HG03060 (cell line): ENCODE results near the gene CCSER1.

Source experiments
- ATAC-seq: cut with Tn5 transposase; IDR thresholded peaks from one replicate; pipeline ENCODE4 v1.9.1; 2021; ENCODE audit warnings: low read depth, moderate number of reproducible peaks; ENCODE audit not compliant: unreplicated experiment

Gene CCSER1

DNA sequence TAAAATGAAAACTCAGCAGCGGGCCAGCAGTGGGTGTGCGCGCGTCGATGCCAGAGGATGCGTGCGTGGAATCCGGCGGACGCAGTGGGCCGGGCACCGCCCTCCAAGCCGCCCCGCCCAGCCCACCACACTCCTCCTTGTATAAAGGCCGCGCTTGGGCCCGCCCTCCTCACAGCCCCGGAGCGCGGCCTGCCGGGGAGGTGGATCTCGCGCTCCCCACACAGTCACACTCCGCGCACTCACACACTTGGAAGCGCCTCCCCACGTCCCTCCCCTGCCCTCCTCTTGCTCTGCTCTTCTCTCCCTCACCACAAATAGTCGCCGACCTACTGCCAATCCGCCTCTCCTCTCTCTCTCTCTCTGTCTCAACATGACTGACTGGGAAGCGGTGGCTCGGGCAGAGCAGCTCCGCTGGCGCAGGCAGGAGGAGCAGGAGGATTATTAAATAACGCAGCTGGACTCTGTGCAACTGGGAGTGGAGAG, at the start of gene CCSER1:
Gene CCSER1, plus strand, starts transcription at position 172 of the 483 bp plus-strand sequence.
- ATAC-seq: peak; percentile 48

DNA sequence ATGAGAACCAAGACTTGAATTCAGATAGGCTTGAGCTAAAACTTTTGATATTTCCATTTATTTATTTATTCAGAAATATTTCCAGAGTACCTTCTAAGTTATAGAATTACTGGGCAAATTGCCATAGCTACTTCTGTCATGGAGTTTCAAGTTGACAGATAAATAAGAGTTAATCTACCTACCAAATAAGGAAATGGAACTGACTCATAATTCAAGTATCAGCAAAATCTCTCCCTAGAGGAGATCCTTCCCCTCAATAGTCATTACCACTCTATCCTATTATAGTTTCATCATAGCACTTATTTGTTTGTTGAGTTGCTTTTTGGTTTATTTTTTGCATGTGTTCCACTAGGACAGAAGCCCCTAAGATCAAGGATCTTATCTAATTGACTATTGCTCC, 48.8 kb upstream of the CCSER1 start:
- ATAC-seq: peak; percentile 95

DNA sequence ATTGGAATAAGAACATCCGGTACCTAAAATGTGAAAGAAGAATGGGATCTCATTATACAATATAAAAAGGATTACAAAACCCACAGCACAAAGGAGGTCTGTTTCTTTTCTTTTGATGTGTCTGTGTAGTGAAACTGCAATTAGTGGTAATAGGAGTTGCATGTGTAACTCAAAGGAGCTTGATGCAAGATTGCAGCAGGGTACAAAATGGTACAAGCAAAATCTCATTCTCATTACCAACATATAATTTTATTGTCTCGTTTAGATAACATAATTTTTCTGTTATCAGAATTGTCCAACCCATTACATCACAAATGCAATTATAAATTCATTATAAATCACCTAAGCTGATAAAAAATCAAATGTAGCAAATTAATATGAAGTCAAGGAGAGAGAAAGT, 47.1 kb upstream of the CCSER1 start:
- ATAC-seq: no peak

DNA sequence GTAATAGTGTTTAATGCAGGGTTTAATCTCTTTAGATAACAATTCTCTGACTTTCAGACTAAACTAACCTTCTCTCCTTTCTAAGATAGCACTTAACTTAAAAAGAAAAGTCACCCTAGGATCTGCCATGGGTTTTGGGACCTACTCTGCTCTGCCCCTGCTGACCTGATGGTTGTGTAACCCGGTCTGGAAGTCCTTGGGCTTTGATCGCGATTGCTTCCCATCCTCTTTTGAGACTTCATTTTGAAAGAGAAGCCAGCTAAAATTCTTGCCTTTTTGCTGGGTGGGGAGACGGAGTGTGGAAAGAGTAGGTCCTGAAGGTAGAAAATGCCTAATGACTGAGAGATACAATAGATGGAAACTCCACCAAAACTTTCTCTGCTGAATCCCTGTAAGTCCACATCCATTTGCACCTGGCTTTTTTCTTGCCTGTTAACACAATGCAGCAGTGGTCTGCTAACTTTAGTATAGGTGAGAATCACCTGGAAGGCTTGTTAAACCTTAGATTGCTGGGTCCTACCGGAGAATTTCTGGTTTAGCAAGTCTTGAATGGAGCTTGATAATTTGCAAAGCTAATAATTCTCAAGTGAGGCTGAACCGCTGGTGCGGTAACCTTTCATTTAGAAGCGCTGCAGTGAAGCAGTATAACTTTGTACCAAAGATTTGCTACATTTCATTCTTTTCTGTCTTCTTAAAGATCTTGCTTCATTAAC, 45.6 kb upstream of the CCSER1 start:
- ATAC-seq: no peak

DNA sequence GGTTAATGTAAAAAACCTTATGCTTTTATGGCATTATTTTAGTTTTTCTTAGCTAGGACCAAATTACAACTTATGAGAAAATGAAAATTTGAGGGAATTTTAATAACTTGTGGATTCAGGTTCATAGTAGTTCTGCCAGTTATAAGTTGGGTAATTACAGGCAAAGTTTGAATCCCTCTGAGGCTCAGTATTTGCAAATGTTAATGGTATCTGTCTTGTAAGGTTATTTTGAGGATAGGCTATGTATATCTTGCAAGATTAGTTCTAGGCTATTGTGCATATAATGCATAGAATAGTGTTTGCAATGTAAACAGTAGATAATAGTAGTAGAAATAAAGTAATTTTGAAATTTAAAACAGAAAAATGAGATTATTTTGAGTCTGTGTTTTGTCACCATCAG, 44.7 kb upstream of the CCSER1 start:
- no peak for ATAC-seq

DNA sequence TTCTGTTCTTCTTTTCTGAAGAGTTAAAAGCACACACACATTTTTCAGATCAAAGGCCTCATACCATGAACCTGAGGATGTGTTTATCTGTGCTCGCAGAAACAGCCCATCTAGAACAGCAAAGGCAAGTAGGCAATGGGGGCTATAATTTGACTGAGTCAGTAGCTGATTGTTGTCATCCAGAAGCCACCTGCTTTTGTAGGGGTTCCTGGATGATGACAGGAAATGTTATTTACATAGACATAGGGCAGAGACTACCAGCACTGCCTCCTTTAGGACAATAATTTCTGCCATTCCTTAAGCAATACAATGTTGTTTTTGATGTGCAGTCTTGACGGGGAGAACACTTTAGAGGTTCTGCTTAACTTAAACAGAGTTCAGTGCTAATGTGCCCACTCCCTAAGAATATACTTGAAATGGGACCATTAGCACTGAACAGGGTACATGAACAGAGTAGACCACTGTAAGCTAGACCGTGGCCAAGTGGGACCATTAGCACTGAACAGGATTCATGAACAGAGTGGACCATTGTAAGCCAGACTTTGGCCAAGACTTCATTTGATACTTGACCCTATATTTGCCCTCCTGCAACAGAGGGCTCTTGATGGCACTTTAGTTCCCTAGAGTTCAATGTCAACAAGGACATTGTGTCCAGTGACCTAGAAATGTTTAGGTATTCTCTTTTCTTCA, 42.8 kb upstream of the CCSER1 start:
- no peak for ATAC-seq

DNA sequence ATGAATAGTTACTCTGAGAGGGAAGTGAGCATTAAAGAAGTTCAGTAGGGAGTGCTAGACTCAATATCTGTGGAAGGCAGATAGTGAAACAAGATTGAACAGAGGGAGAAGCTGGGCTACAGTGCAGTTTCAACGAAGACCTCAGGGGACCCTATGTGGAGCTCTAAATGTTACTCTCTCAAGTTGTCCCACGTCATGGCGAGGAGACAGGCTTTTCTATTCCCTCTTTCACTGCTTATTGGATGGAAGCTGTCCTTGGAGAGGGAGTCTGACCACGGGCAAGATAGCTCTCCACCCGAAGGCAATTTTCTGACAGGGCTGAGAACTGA, 42.3 kb upstream of the CCSER1 start:
- ATAC-seq: no peak

DNA sequence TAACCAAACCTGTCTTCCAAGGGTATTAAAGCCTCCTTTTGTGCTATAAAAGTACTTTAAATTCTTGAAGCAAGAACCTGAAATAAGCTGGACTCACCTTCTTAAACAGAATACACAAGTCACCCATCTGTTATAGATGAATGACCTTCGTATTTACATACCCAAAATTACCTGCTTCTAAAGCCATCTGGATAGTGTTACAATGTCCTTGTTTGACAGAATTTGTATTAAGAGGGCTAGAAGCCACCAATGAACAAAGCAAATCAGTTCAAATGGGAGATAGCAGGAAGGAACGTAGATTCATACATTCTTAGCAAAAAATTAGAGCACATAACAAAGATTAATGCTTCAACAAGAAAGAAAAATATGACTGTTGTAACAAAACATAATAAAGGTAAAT, 33.7 kb upstream of the CCSER1 start:
- ATAC-seq: no peak

DNA sequence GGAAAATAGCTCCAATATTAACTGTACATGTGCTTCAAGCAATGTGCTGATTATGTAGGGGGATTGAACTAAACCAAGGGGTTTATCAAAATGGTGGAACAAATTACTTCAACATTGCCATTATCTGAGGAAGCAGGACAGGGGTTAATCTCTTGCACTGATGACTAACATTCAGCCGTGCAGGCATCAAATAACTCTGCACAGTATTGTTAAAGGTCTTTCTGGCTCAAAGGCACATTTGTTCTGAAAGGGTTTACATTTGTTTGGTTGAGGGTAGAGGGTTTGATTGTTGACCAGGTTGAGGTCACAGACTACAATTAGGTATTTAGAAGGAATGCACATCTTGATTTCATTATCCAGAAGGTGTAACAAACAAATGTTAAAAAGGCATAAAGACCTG, 32.2 kb upstream of the CCSER1 start:
- no peak for ATAC-seq

DNA sequence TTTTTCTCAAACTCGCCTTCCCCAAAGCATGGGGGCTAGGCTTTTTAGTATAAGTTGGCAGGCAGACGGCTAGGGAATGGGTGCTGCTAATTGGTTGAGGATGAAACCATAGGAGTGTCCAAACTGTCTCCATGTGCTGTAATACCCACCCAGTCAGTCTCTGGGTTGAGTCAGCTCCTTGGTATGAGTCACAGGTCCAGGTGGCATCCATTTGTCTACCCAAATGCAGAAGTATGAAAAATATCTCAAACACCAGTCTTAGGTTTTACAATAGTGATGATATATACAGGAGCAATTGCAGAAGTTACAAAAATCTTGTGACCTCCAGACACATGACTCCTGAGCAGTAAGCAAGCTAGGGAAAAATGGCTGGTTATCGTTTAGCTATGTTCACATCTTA, 27.4 kb upstream of the CCSER1 start:
- peak; percentile 91 for ATAC-seq

DNA sequence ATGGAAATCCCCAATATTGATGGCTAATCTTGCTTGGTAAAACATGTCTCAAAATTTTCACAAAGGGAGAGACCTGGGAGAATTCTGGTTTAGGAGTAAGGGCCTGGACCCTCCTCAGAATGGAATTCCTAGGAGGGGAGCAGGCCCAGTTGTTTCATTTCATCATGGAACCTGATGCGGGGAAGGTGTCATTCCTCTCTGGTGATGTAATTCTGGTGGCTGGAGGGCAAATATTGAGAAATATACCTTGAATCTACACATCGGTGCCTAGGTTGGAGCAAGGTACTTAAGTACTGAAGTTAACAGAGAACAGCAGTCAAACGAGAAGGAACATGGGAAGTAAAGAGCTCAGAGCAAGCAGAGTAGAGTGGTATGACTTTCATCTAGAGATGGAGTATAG, 23.2 kb upstream of the CCSER1 start:
- ATAC-seq: no peak

DNA sequence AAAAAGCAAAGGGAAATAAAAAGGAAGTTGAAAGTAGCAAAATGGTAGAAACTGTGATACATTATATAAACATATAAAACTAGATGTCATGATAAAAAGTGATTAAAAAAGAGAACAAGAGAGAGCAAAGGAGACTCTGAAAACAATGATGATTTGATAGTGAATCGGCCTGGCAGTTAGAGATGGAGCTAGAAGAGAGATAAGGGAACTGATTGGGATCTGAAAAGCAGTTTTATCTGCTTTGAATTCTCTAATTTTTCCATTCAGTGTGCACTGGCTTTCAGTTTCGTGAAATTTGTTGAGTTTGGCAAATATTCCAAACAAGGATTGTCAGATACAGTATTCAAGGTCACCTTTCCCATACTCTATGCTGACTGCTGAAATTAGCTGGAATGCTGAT, 21.9 kb upstream of the CCSER1 start:
- ATAC-seq: no peak

DNA sequence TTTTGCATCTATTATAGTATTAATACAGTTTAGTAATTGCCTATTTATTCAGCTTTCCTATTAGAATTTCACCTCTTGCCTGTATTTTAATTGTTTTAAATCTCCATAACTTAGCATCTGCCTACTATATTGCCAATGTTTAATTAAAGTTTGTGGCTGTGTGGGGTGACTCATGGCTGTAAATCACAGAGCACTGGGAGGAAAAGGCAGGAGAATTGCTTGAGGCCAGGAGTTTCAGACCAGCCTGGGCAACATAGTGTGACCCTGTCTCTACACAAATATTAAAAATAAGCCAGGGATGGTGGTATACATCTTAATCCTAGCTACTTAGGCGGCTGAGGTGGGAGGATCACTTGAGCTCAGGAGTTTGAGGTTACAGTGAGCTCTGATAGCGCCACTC, 14.5 kb upstream of the CCSER1 start:
- ATAC-seq: no peak

DNA sequence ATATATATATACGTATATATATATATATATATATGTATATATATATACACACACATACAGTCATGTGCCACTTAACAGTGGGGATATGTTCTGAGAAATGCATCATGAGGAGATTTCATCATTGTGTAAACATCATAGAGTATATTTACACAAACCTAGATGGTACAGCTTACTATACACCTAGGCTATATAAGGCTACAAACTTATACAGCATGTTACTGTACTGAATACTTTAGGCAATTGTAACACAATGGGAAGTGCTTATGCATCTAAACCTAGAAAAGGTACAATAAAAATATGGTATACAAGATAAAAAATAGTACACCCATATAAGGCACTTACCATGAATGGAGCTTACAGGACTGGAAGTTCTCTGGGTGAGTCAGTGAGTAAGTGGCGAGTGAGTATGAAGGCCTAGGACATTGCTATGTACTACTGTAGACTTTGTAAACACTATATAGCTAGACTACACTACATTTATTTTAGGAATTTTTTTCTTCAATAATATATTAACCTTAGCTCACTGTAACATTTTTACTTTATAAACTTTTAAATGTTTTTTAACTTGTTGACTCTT, 13.2 kb upstream of the CCSER1 start:
- no peak for ATAC-seq

DNA sequence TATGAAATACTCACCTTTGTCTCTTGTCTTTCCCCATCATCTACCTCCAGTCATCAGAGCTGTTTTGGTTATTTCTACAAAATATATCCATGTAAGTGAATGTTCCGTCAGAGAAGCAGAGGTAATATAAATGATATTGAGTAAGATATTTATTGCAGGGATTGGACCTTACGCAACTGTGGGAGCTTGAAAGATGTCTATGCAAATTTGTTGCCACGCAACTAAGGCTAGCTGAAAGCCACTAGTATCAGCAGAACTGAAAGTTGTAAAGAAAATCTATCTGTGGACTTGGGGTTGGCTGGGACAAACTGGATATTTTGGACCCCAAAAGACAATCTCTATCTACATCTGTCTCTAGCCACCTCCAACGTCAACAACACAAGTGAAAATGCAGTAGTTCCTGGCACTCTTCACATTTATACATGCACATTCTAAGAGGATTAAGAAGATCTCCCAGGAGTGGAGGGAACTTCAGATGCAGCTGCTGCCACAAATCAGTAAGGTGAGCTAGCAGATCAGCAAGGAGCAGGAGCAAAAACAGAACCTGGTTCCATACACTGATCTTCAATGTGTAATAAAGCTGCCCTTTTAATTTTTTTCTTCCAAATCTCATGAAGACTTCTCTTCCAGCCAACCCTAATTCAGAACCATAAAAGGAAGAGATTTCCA, 8.5 kb upstream of the CCSER1 start:
- ATAC-seq: peak; percentile 76

DNA sequence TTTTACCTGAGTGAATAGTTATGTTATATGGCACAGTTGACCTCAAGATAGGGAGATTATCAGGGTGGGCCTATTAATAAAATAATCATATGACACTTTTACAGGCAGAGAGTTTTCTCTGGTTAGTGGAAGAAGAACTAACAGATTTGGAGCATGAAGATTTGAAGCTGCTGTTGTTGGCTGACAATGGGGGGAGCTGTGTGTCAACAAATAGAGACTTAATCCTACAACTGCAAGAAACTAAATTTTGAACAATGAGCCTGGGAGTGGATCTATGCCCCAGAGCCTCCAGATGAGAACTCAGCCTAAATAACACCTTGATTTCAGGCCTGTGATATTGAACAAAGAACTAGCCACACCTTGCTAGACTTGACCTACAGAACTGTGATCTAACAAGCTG, 7.2 kb upstream of the CCSER1 start:
- no peak for ATAC-seq

DNA sequence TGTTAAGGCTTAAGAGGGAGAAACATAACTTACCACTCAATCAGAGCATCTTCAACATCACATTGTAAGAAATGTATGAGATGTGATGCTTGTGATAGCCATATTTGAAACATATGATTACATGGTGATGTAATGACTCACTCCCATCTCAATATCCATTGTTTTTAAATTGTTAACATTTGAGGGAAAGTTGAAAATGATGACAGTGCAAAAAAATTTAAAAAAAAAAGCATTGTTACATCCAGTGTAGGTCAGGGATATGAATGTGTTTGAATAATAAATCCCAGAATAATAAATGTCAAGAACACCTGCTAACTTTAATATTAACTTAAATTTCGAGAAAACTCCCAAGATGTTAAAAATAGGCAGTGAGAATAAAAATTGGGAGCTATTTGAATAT, 6.4 kb upstream of the CCSER1 start:
- no peak for ATAC-seq

DNA sequence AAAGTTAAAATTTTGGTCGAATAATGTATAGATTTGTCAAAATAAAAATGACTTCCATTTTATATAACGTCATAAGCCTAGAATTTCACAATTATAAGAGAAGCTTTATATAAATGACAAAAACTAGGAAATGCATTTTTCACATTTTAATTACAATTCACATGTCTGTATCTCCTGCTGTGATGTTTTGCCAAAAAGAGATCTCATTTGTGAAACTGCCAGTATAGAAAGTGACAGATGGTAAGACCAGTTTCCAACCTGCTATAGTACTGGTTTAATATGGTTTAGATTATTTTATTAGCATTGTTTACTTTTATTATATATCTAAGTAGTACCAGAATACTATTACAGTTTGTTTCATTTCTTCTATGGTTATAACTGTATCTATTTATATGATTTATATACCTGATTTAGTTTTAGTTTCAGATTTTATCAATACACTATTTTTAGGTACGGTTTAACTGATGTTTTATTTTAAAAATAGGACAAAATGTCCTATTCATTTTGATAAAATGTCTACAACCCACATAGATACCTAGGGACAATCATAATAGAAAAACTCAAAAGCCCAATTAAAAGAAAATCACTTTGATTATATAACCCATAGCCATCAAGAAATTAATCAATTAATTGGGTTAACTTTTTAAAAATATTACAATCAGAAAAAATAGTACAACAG, 5.4 kb upstream of the CCSER1 start:
- no peak for ATAC-seq

DNA sequence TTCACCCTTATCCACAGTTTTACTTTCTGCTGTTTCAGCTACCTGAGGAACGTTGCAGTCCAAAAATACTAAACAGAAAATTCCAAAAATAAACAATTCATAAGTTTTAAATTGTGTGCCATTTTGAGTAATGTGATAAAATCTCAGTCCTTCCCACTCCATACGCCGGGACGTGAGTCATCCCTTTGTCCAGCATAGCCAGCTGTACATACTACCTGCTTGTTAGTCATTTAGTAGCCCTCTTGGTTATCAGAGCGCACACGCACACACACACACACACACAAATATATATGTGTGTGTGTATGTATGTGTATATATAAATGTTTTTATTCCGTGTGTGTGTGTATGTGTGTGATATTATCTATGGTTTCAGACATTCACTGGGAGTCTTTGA, 4.8 kb upstream of the CCSER1 start:
- no peak for ATAC-seq

DNA sequence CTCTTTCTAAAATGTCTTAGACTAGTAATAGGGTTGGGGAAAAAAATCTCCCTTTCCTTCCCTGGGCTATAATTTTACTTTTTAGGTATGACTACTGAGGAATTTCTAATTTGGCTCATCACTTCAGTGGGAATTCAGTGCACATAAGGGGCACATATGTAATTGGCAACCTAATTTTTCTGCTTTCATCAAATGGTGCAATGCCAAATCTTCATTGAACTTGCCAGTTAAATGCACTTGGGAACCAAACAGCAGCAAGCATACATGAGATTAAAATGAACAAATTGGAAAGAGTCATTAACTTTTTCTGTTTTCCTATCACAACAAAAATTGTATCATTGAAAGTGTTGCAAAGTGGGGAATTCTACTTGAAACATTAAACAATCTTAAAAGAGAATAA, 2.9 kb upstream of the CCSER1 start:
- no peak for ATAC-seq

DNA sequence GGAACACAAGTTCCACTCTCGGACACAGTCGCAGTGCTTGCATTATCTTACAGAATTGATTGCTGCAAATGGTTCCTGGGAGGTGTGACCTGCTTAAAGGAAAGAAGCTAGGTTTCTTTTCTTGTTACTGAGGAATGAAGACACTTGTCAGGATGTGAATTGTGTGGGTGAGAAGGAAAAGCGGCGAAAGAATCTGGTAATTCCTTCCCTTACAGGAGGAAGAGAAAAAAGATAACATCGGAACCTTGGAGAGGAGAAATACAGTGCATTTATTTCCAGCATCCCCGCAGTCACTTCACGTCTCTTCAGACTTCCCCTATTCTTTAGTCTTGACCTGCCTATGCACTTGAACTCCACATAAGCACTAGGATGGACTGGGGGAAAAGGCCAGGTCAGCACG, 389 bp upstream of the CCSER1 start:
- no peak for ATAC-seq
